SK-N-SH treated with all-trans-retinoic acid at 6 μM for 48 hours (cell line): Measurements from ENCODE around the gene ANK3.

Experiments
- ATAC-seq: fragments of 200-7000 bp; cut with Tn5 transposase; 3 replicates; pipeline ENCODE4 v1.9.1; 2020; ENCODE audit warnings: mild to moderate bottlenecking, moderate library complexity
- ARNTL ChIP-seq: fragments of 450-650 bp; formaldehyde crosslinking; IDR thresholded peaks from 2 replicates; pipeline ENCODE4 v1.5.0; 2020; ENCODE audit warnings: low read depth, mild to moderate bottlenecking, moderate library complexity, borderline replicate concordance
- BACH2 ChIP-seq: fragments of 250-450 bp; sonication (Bioruptor Pico); IDR thresholded peaks from 2 replicates; pipeline ENCODE4 v1.9.0; 2021; ENCODE audit warnings: mild to moderate bottlenecking, borderline replicate concordance
- CREB5 ChIP-seq: fragments of 250-450 bp; sonication (Bioruptor Pico); IDR thresholded peaks from 2 replicates; pipeline ENCODE4 v1.5.1; 2020; ENCODE audit warnings: low read depth, mild to moderate bottlenecking, moderate library complexity
- GLIS3 ChIP-seq: fragments of 250-450 bp; sonication (Bioruptor Pico); IDR thresholded peaks from 2 replicates; pipeline ENCODE4 v1.5.0; 2020; ENCODE audit warnings: mild to moderate bottlenecking, moderate library complexity
- ISL1 ChIP-seq: fragments of 250-450 bp; sonication (Bioruptor Pico); IDR thresholded peaks from 2 replicates; pipeline ENCODE4 v2.1.2; 2022; ENCODE audit warnings: mild to moderate bottlenecking, moderate library complexity
- OSR1 ChIP-seq: fragments of 250-450 bp; sonication (Bioruptor Pico); IDR thresholded peaks from 2 replicates; pipeline ENCODE4 v1.8.0; 2022; ENCODE audit warnings: moderate library complexity, mild to moderate bottlenecking, inconsistent platforms
- PATZ1 ChIP-seq: fragments of 250-450 bp; sonication (Bioruptor Pico); IDR thresholded peaks from 2 replicates; pipeline ENCODE4 v1.8.0; 2020; ENCODE audit warnings: mild to moderate bottlenecking, moderate library complexity, borderline replicate concordance
- PPARA ChIP-seq: fragments of 250-450 bp; sonication (Bioruptor Pico); IDR thresholded peaks from 2 replicates; pipeline ENCODE4 v1.5.0; 2020; ENCODE audit warnings: mild to moderate bottlenecking, borderline replicate concordance
- RARB ChIP-seq: fragments of 250-450 bp; sonication (Bioruptor Pico); IDR thresholded peaks from 2 replicates; pipeline ENCODE4 v1.8.0; 2021; ENCODE audit warnings: mild to moderate bottlenecking, moderate library complexity
- SNAI2 ChIP-seq: fragments of 250-450 bp; sonication (Bioruptor Pico); IDR thresholded peaks from 2 replicates; pipeline ENCODE4 v1.5.0; 2020; ENCODE audit warnings: mild to moderate bottlenecking, moderate library complexity
- TCF4 ChIP-seq: fragments of 250-450 bp; sonication (Bioruptor Pico); IDR thresholded peaks from 2 replicates; pipeline ENCODE4 v1.8.0; 2021; ENCODE audit warnings: mild to moderate bottlenecking, moderate library complexity, borderline replicate concordance
- TOX ChIP-seq: fragments of 250-450 bp; sonication (Bioruptor Pico); IDR thresholded peaks from 2 replicates; pipeline ENCODE4 v1.8.0; 2021; ENCODE audit warnings: mild to moderate bottlenecking, moderate library complexity, borderline replicate concordance
- ZC3H10 ChIP-seq: fragments of 250-450 bp; sonication (Bioruptor Pico); IDR thresholded peaks from 2 replicates; pipeline ENCODE4 v1.5.1; 2021; ENCODE audit warnings: mild to moderate bottlenecking, moderate library complexity
- ZFP3 ChIP-seq: fragments of 250-450 bp; sonication (Bioruptor Pico); IDR thresholded peaks from 2 replicates; pipeline ENCODE4 v1.5.0; 2020; ENCODE audit warnings: mild to moderate bottlenecking, moderate library complexity
- ZFP30 ChIP-seq: fragments of 450-650 bp; formaldehyde crosslinking; IDR thresholded peaks from 2 replicates; pipeline ENCODE4 v1.5.0; 2022; ENCODE audit warnings: mild to moderate bottlenecking, moderate library complexity
- ZNF565 ChIP-seq: fragments of 450-650 bp; formaldehyde crosslinking; conservative IDR thresholded peaks from 2 replicates; pipeline ENCODE4 v1.5.0; 2020; ENCODE audit warnings: low read depth, mild to moderate bottlenecking, moderate library complexity
- ZNF70 ChIP-seq: fragments of 450-650 bp; formaldehyde crosslinking; IDR thresholded peaks from 2 replicates; pipeline ENCODE4 v1.5.0; 2020; ENCODE audit warnings: mild to moderate bottlenecking, moderate library complexity
- ZNF8 ChIP-seq: fragments of 450-650 bp; formaldehyde crosslinking; IDR thresholded peaks from 2 replicates; pipeline ENCODE4 v1.5.0; 2020; ENCODE audit warnings: mild to moderate bottlenecking, moderate library complexity
- TF ChIP-seq, protein P1 (sequence below): fragments of 250-450 bp; sonication (Bioruptor Pico); IDR thresholded peaks from 2 replicates; pipeline ENCODE4 v1.5.1; 2021; ENCODE audit warnings: mild to moderate bottlenecking, moderate library complexity
- TF ChIP-seq, protein P2 (sequence below): fragments of 250-450 bp; sonication (Bioruptor Pico); IDR thresholded peaks from 2 replicates; pipeline ENCODE4 v1.5.0; 2020; ENCODE audit warnings: mild to moderate bottlenecking, moderate library complexity
- TF ChIP-seq, protein P3 (sequence below): fragments of 250-450 bp; sonication (Bioruptor Pico); IDR thresholded peaks from 2 replicates; pipeline ENCODE4 v1.8.0; 2021; ENCODE audit warnings: low read depth, mild to moderate bottlenecking, moderate library complexity, borderline replicate concordance

The ANK3 gene

DNA sequence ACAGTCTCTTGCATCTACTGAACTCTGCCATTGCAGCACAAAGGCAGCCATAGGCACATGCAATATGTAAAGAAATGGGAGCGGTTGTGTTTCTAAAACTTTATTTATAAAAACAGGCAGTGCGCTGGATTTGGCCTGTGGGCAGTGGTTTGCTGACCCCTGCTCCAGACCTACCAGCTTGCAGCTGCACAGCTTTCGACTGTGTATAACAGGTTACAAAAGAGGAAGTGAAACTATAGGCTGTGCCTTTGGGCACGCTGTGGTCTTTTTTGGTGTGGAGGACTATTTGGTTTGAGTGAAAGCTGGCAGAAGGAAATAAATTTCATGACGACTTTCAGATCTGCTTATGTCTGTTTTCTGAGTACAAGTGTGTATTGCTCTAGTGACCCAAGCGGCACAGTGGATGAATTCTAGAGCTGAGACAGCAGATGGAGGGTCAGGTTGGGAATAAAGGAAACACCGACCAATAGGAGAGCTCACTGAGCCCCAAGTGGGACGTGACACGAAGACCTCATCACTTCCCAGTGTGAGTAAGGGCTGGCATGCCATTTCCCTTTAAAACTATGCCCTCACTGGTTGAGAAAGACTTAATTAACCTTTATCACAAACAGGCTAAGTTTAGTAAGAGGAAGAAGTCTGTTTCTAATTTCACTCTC lies 152.7 kb downstream of the ANK3 start (continued):
- no peak for TF ChIP-seq RARB (CRISPR knock-in tag)
- TF ChIP-seq SNAI2 (CRISPR knock-in tag): no peak
- no peak for TF ChIP-seq ISL1 (CRISPR knock-in tag)
- TF ChIP-seq CREB5 (CRISPR knock-in tag): no peak
- no peak for TF ChIP-seq ARNTL (CRISPR knock-in tag)
- TF ChIP-seq OSR1: no peak
- TF ChIP-seq ZNF8 (CRISPR knock-in tag): no peak

- peak; percentile 15; the same call in 1 of the 3 replicates for ATAC-seq
- TF ChIP-seq ISL1 (CRISPR knock-in tag) (no peak), ARNTL (CRISPR knock-in tag) (no peak), ZFP30 (CRISPR knock-in tag) (no peak), PPARA (CRISPR knock-in tag) (no peak), ZNF70 (CRISPR knock-in tag) (no peak), ZNF565 (CRISPR knock-in tag) (no peak), RARB (CRISPR knock-in tag) (no peak), ZC3H10 (CRISPR knock-in tag) (no peak), TOX (CRISPR knock-in tag) (no peak), GLIS3 (CRISPR knock-in tag) (no peak), CREB5 (CRISPR knock-in tag) (no peak), OSR1 (no peak), ZNF8 (CRISPR knock-in tag) (no peak), TCF4 (CRISPR knock-in tag) (no peak)
- TF ChIP-seq, protein P1, sequence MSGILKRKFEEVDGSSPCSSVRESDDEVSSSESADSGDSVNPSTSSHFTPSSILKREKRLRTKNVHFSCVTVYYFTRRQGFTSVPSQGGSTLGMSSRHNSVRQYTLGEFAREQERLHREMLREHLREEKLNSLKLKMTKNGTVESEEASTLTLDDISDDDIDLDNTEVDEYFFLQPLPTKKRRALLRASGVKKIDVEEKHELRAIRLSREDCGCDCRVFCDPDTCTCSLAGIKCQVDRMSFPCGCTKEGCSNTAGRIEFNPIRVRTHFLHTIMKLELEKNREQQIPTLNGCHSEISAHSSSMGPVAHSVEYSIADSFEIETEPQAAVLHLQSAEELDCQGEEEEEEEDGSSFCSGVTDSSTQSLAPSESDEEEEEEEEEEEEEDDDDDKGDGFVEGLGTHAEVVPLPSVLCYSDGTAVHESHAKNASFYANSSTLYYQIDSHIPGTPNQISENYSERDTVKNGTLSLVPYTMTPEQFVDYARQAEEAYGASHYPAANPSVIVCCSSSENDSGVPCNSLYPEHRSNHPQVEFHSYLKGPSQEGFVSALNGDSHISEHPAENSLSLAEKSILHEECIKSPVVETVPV (CRISPR knock-in tag): no peak
These were observed 154.7 kb downstream of the ANK3 start for GRCh38 chr10:60235001-60235400.

DNA sequence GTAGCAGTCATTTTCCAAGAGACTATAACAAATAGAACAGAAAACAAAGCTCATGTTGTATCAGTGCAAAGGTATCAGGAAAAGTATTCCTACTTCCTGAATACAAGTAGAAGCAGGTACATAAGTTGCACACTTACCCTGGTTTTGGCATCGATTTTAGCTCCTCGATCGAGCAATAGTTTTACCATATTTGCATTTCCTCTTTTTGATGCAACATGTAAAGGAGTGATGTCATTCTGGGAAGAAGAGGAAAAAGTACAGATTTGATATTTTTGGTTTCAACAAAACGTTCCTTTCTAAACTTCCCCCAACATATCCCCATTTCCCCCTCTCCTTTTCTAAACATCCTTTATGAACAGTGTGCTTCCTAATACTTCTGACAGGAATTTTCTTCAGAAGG lies 155.1 kb downstream of the ANK3 start:
- TF ChIP-seq, protein P1 (CRISPR knock-in tag): no peak
- TF ChIP-seq, protein P2, sequence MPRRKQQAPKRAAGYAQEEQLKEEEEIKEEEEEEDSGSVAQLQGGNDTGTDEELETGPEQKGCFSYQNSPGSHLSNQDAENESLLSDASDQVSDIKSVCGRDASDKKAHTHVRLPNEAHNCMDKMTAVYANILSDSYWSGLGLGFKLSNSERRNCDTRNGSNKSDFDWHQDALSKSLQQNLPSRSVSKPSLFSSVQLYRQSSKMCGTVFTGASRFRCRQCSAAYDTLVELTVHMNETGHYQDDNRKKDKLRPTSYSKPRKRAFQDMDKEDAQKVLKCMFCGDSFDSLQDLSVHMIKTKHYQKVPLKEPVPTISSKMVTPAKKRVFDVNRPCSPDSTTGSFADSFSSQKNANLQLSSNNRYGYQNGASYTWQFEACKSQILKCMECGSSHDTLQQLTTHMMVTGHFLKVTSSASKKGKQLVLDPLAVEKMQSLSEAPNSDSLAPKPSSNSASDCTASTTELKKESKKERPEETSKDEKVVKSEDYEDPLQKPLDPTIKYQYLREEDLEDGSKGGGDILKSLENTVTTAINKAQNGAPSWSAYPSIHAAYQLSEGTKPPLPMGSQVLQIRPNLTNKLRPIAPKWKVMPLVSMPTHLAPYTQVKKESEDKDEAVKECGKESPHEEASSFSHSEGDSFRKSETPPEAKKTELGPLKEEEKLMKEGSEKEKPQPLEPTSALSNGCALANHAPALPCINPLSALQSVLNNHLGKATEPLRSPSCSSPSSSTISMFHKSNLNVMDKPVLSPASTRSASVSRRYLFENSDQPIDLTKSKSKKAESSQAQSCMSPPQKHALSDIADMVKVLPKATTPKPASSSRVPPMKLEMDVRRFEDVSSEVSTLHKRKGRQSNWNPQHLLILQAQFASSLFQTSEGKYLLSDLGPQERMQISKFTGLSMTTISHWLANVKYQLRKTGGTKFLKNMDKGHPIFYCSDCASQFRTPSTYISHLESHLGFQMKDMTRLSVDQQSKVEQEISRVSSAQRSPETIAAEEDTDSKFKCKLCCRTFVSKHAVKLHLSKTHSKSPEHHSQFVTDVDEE: no peak
- TF ChIP-seq OSR1: no peak
- TF ChIP-seq ZNF70 (CRISPR knock-in tag): no peak
- TF ChIP-seq ZFP30 (CRISPR knock-in tag): no peak
- TF ChIP-seq TOX (CRISPR knock-in tag): no peak
- no peak for TF ChIP-seq CREB5 (CRISPR knock-in tag)
- no peak for TF ChIP-seq RARB (CRISPR knock-in tag)
- no peak for TF ChIP-seq PPARA (CRISPR knock-in tag)
- TF ChIP-seq, protein P3, sequence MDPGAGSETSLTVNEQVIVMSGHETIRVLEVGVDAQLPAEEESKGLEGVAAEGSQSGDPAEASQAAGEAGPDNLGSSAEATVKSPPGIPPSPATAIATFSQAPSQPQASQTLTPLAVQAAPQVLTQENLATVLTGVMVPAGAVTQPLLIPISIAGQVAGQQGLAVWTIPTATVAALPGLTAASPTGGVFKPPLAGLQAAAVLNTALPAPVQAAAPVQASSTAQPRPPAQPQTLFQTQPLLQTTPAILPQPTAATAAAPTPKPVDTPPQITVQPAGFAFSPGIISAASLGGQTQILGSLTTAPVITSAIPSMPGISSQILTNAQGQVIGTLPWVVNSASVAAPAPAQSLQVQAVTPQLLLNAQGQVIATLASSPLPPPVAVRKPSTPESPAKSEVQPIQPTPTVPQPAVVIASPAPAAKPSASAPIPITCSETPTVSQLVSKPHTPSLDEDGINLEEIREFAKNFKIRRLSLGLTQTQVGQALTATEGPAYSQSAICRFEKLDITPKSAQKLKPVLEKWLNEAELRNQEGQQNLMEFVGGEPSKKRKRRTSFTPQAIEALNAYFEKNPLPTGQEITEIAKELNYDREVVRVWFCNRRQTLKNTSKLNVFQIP (CRISPR knock-in tag): no peak
- no peak for TF ChIP-seq BACH2
- TF ChIP-seq ARNTL (CRISPR knock-in tag): no peak
- no peak for TF ChIP-seq ZC3H10 (CRISPR knock-in tag)
- no peak for TF ChIP-seq ISL1 (CRISPR knock-in tag)
- TF ChIP-seq SNAI2 (CRISPR knock-in tag): no peak
- no peak for TF ChIP-seq PATZ1
- TF ChIP-seq ZFP3 (CRISPR knock-in tag): no peak
- TF ChIP-seq, all 23 proteins: peak for 0
- ATAC-seq: no peak
